ENCODE measurements around the gene RBM43. TPM values are rescaled to one million over a fixed set of nuclear protein-coding genes. Genes with fewer than 3 reads are reported as not detected.

Gene RBM43
- total RNA-seq, 4 donors from 2014 or later = 2.3 to 8.3 (median 4.7) TPM

DNA sequence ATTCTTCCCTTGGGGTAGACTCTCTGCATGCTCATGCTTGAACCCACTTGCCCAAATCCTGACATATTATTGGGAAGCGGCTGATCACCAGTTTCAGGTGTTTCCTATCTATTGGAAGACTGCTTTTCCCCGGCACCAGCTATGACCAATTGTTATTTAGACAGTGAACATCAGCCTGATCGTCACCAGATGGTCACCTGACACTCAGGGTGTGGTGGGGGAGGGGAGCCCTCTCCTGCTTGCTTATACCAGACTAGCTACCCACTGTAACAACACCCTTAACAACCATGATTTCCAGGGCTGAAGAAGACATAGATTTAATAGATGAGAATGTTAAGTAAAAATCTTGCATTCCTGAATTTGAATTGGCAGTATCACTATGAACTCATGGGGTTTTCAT is 44.3 kb downstream of the RBM43 start:
- no peak overlapping the region for H3K4me3 ChIP-seq
- H3K27ac ChIP-seq = no peak overlapping the region
- H3K4me1 ChIP-seq = no peaks in the 10 kb centered on the region
- no peaks in the 10 kb centered on the region for H3K9me3 ChIP-seq
- no peak for DNase-seq
- TF ChIP-seq, protein P1, sequence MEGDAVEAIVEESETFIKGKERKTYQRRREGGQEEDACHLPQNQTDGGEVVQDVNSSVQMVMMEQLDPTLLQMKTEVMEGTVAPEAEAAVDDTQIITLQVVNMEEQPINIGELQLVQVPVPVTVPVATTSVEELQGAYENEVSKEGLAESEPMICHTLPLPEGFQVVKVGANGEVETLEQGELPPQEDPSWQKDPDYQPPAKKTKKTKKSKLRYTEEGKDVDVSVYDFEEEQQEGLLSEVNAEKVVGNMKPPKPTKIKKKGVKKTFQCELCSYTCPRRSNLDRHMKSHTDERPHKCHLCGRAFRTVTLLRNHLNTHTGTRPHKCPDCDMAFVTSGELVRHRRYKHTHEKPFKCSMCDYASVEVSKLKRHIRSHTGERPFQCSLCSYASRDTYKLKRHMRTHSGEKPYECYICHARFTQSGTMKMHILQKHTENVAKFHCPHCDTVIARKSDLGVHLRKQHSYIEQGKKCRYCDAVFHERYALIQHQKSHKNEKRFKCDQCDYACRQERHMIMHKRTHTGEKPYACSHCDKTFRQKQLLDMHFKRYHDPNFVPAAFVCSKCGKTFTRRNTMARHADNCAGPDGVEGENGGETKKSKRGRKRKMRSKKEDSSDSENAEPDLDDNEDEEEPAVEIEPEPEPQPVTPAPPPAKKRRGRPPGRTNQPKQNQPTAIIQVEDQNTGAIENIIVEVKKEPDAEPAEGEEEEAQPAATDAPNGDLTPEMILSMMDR (IDR thresholded peaks at IDR 0.05) = no peak
- TF ChIP-seq POLR2A (IDR thresholded peaks at IDR 0.05) = no peak
- no peaks in the 10 kb centered on the region for H3K27me3 ChIP-seq
- H3K36me3 ChIP-seq = no peaks in the 10 kb centered on the region

DNA sequence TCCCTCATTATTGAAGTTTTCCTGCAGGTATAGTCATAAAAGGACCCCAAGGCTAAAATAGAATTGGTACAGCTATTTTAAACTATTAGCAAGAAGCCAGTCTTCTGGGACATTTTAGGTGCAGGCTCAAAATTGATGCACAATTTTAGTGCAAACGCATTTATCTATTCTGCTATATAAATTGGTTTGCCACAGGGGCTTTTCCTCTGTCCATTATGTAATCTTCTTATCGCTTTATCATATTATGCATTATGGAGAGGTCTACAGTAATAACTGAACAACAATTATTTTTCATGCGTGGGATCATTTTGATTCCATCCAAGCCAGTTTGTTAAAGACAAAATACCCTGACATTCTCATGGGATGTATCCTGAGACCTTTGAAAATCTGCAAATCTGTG is 54.6 kb downstream of the RBM43 start:
- Histone ChIP-seq H3K9me3 (no peaks in the 10 kb centered on the region), H3K4me1 (no peaks in the 10 kb centered on the region), H3K27me3 (no peaks in the 10 kb centered on the region), H3K4me3 (no peak overlapping the region), H3K36me3 (no peaks in the 10 kb centered on the region), H3K27ac (no peak overlapping the region)
- DNase-seq = no peak
- no peak for TF ChIP-seq POLR2A (IDR thresholded peaks at IDR 0.05)

DNA sequence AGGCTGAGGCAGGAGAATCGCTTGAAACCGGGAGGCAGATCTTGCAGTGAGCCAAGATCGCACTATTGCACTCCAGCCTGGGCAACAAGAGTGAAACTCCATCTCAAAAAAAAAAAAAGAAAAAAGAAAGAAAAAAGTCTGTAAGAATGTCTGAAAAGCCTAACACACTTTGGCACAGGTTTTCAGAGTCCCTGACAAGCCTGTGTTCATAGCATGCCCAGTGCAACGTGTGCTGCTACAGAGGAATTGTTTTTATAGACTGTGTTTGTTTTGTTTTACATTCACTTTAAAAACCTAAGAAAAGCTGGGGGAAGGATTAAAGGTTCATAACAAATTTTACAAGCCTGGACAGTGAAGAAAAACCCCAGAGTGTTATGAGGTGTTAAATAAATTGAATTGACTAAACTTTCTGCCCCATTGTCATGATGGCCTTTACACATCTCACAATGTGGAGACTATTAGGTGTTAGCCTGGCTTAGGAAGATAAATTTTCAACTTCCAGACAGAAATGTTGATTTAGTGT is 55.2 kb downstream of the RBM43 start:
- Histone ChIP-seq H3K4me1 (no peaks in the 10 kb centered on the region), H3K27ac (no peak overlapping the region), H3K36me3 (no peaks in the 10 kb centered on the region), H3K27me3 (no peaks in the 10 kb centered on the region), H3K9me3 (no peaks in the 10 kb centered on the region), H3K4me3 (no peak overlapping the region)
- DNase-seq = no peak
- TF ChIP-seq, protein P1 (IDR thresholded peaks at IDR 0.05) = no peak
- no peak for TF ChIP-seq POLR2A (IDR thresholded peaks at IDR 0.05)

DNA sequence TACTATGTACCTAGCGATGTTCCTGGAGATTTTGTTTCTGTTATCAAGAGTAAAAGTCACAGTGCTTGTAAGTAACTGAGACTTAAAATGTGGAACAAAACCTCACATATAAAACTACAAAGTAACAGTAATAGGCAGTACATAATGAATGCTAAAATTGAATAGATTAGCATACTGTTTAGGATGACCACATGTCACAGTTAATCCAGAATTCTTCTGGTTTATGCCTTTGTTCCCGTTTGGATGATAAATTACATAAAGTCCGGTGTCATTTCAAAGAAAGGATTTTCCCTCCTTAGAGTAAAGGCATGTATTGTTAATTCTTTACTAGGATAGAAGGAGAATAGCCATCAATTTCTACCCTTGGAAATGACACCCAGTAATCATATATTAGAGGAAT is 56.1 kb downstream of the RBM43 start:
- H3K27me3 ChIP-seq = no peaks in the 10 kb centered on the region
- H3K4me3 ChIP-seq = no peak overlapping the region
- no peaks in the 10 kb centered on the region for H3K9me3 ChIP-seq
- no peak overlapping the region for H3K27ac ChIP-seq
- DNase-seq = no peak
- TF ChIP-seq POLR2A (IDR thresholded peaks at IDR 0.05) = no peak
- TF ChIP-seq, protein P1 (IDR thresholded peaks at IDR 0.05) = no peak
- H3K36me3 ChIP-seq = no peaks in the 10 kb centered on the region
- no peaks in the 10 kb centered on the region for H3K4me1 ChIP-seq

DNA sequence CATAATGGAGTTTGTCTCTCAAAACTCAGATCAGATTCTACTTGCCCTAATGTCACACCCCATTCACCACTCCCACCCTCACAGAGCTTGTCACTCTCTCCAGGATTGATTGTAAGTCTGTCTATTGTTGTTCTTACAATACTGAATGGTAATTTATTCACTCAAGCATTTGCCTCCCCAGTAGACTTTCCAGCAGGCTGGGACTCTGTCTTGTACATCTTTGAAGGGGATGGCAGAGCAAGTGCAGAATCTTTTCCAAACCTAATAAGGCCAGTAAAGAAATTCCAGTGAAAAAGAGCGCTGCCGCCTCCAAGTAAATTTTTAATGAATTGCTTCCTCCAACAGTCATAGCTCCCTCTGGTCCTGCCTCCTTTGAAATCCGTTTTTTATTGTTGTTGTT is 56.9 kb downstream of the RBM43 start:
- DNase-seq = no peak
- no peaks in the 10 kb centered on the region for H3K9me3 ChIP-seq
- H3K36me3 ChIP-seq = no peaks in the 10 kb centered on the region
- H3K4me3 ChIP-seq = no peak overlapping the region
- no peak for TF ChIP-seq POLR2A (IDR thresholded peaks at IDR 0.05)
- TF ChIP-seq, protein P1 (IDR thresholded peaks at IDR 0.05) = no peak
- H3K4me1 ChIP-seq = no peaks in the 10 kb centered on the region
- H3K27me3 ChIP-seq = no peaks in the 10 kb centered on the region
- no peak overlapping the region for H3K27ac ChIP-seq

DNA sequence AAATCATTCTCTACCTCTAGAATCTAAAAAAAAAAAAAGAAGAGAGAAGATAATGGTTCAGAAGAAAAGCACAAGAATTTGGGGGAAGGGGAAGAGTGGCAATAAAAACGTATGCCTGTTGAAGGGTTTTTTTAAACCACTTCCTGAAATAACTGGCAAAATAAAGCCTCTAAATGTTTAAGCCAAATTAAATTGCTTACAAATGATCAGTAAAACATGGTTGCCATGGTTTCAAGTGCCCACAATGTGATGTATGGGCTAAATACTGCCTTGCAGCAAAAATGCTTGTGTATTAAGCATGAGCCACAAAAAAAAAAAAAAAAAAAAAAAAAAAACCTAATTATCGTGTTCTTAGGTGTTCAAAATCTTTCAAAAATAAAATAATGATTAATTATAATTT is 60.8 kb downstream of the RBM43 start:
- Histone ChIP-seq H3K27me3 (no peaks in the 10 kb centered on the region), H3K36me3 (no peaks in the 10 kb centered on the region), H3K4me1 (no peaks in the 10 kb centered on the region), H3K27ac (no peak overlapping the region), H3K4me3 (no peak overlapping the region), H3K9me3 (no peaks in the 10 kb centered on the region)
- TF ChIP-seq POLR2A (IDR thresholded peaks at IDR 0.05) = no peak
- TF ChIP-seq, protein P1 (IDR thresholded peaks at IDR 0.05) = no peak
- DNase-seq = no peak
